Breast epithelium (tissue), 4 donors: ENCODE results near the gene TP53BP2. TPM values are rescaled to one million over a fixed set of nuclear protein-coding genes. Genes with fewer than 3 reads are reported as not detected.
A peak's percentile ranks its signal among the peaks of the same experiment; 100 is the strongest.
"Not testable (repeated sequence)": the region's sequence is repeated elsewhere in the genome, so short reads cannot be mapped to it uniquely, and the experiment has no call there.

ENCODE experiments used
- DNase-seq, 2 donors: peaks; one replicate each; pipeline ENCODE4 v3.0.0-alpha.2; 2019; ENCODE audit warnings: low spot score in 2 of 2
- H3K27ac ChIP-seq, 2 donors: fragments of 200-600 bp; sonication (generic) in 1 of 2; one replicate each; pipeline ENCODE4 v1.5.1; 2016 to 2019; ENCODE audit warnings: mild to moderate bottlenecking in 1 of 2
- H3K27me3 ChIP-seq, 2 donors: fragments of 200-600 bp; sonication (generic) in 1 of 2; one replicate each; pipeline versions ENCODE4 v1.5.1 to v1.6.0; 2017 to 2019; ENCODE audit warnings: control low read depth in 1 of 2, mild to moderate bottlenecking in 1 of 2
- H3K36me3 ChIP-seq: fragments of 200-600 bp; one replicate; pipeline ENCODE4 v1.5.1; 2019
- H3K4me1 ChIP-seq, 2 donors: fragments of 200-600 bp; sonication (generic); one replicate each; pipeline ENCODE4 v1.5.1; 2016 to 2019; ENCODE audit warnings: control low read depth in 1 of 2
- H3K4me3 ChIP-seq, 3 donors: fragments of 200-600 bp; sonication (generic); 1 replicate in 2 of 3; 2 replicates in 1 of 3; pipeline ENCODE4 v1.5.1; 2016 to 2019; ENCODE audit warnings: mild to moderate bottlenecking in 3 of 3, moderate library complexity in 2 of 3
- H3K9me3 ChIP-seq, 2 donors: fragments of 200-600 bp; sonication (generic) in 1 of 2; one replicate each; pipeline ENCODE4 v1.5.1; 2016 to 2019; ENCODE audit warnings: control low read depth in 1 of 2
- CTCF ChIP-seq, 3 donors: fragments of 450-650 bp; IDR thresholded peaks; one replicate each; pipeline ENCODE4 v1.5.1; 2016 to 2017; ENCODE audit warnings: antibody characterized with exemption in 3 of 3, mild to moderate bottlenecking in 3 of 3, moderate library complexity in 3 of 3
- POLR2A ChIP-seq: fragments of 450-650 bp; IDR thresholded peaks from one replicate; pipeline ENCODE4 v1.6.1; 2016; ENCODE audit warnings: antibody characterized with exemption, mild to moderate bottlenecking, moderate library complexity
- POLR2AphosphoS5 ChIP-seq, 3 donors: sonication (generic); formaldehyde crosslinking; IDR thresholded peaks; one replicate each; pipeline ENCODE4 v1.6.1; 2017; ENCODE audit warnings: antibody characterized with exemption in 3 of 3
- intact Hi-C: fragments of 100-400 bp; cut with DNase I; formaldehyde crosslinking; loops from one replicate; pipeline ENCODE4 v1.15.1; 2023; ENCODE audit warnings: low total_unique reads
- total RNA-seq, 3 donors: library from RNA; depleted of rRNA; stranded (reverse); fragments of >200 nt; gene quantifications; one replicate each; pipeline ENCODE4 v1.1.0, GENCODE V29; 2016

The TP53BP2 gene
- total RNA-seq, 3 donors from 2014 or later, result 31.4 to 46.8 (median 38.0) TPM

- no peaks in the 10 kb centered on the region for H3K36me3 ChIP-seq
- intact Hi-C loops, result no loop called here
- peak in 1 of 2 donors; percentile 52 for DNase-seq
- TF ChIP-seq CTCF (IDR thresholded peaks at IDR 0.05) (no peak), POLR2AphosphoS5 (IDR thresholded peaks at IDR 0.05) (no peak), POLR2A (no peak)
- H3K27ac ChIP-seq, result peak overlapping the region; percentile 84 to 88
- no peaks in the 10 kb centered on the region for H3K27me3 ChIP-seq
- no peaks in the 10 kb centered on the region for H3K9me3 ChIP-seq
- no peaks in the 10 kb centered on the region for H3K4me1 ChIP-seq
- H3K4me3 ChIP-seq, result no peak overlapping the region
Measured at GRCh38 chr1:223739366-223740037, 106.2 kb downstream of the TP53BP2 start.

GRCh38 chr1:223738465-223739365 lies 107.0 kb downstream of the TP53BP2 start:
- intact Hi-C loops, result no loop called here
- DNase-seq, result no peak
- Histone ChIP-seq H3K4me3 (no peak overlapping the region), H3K36me3 (no peaks in the 10 kb centered on the region), H3K27me3 (no peaks in the 10 kb centered on the region), H3K27ac (peak overlapping the region; percentile 84 to 88), H3K9me3 (no peaks in the 10 kb centered on the region), H3K4me1 (peaks cover 0 to 1% of the 10 kb centered on the region in 2 donors)
- TF ChIP-seq POLR2AphosphoS5 (IDR thresholded peaks at IDR 0.05), result no peak

GRCh38 chr1:223737342-223737741 lies 108.4 kb downstream of the TP53BP2 start:
- Histone ChIP-seq H3K9me3 (no peaks in the 10 kb centered on the region), H3K36me3 (no peaks in the 10 kb centered on the region), H3K27me3 (no peaks in the 10 kb centered on the region), H3K4me1 (peaks cover 12 to 15% of the 10 kb centered on the region in 2 donors), H3K27ac (peak overlapping the region; percentile 42 to 45), H3K4me3 (no peak overlapping the region)
- intact Hi-C loops, result no loop called here
- TF ChIP-seq POLR2A, result no peak
- no peak for TF ChIP-seq CTCF (IDR thresholded peaks at IDR 0.05)
- no peak for TF ChIP-seq POLR2AphosphoS5 (IDR thresholded peaks at IDR 0.05)
- no peak for DNase-seq

- DNase-seq, H3K27me3 ChIP-seq, H3K9me3 ChIP-seq, intact Hi-C loops, H3K36me3 ChIP-seq, H3K4me3 ChIP-seq: not testable (repeated sequence)
- H3K4me1 ChIP-seq, result peaks cover 12 to 21% of the 10 kb centered on the region in 2 donors
- peak overlapping the region in 1 of 2 donors; percentile 57 for H3K27ac ChIP-seq
Measured at GRCh38 chr1:223736638-223737037, 109.1 kb downstream of the TP53BP2 start.

GRCh38 chr1:223733898-223734852 lies 111.6 kb downstream of the TP53BP2 start:
- Histone ChIP-seq H3K4me3 (peak overlapping the region in 1 of 3 donors; percentile 17), H3K4me1 (peaks cover 19 to 33% of the 10 kb centered on the region in 2 donors), H3K27me3 (no peaks in the 10 kb centered on the region), H3K36me3 (no peaks in the 10 kb centered on the region), H3K27ac (peak overlapping the region; percentile 76 to 78), H3K9me3 (no peaks in the 10 kb centered on the region)
- DNase-seq, result no peak
- intact Hi-C loops, result no loop called here
- TF ChIP-seq CTCF (IDR thresholded peaks at IDR 0.05), result no peak
- no peak for TF ChIP-seq POLR2AphosphoS5 (IDR thresholded peaks at IDR 0.05)
- no peak for TF ChIP-seq POLR2A
